Superior temporal gyrus (tissue), 1 donor: ENCODE measurements around the gene FSD2.

ENCODE experiments used
- DNase-seq: peaks from one replicate; pipeline ENCODE4 v3.0.0-alpha.2; 2016; ENCODE audit errors: extremely low spot score

Gene FSD2, protein sequence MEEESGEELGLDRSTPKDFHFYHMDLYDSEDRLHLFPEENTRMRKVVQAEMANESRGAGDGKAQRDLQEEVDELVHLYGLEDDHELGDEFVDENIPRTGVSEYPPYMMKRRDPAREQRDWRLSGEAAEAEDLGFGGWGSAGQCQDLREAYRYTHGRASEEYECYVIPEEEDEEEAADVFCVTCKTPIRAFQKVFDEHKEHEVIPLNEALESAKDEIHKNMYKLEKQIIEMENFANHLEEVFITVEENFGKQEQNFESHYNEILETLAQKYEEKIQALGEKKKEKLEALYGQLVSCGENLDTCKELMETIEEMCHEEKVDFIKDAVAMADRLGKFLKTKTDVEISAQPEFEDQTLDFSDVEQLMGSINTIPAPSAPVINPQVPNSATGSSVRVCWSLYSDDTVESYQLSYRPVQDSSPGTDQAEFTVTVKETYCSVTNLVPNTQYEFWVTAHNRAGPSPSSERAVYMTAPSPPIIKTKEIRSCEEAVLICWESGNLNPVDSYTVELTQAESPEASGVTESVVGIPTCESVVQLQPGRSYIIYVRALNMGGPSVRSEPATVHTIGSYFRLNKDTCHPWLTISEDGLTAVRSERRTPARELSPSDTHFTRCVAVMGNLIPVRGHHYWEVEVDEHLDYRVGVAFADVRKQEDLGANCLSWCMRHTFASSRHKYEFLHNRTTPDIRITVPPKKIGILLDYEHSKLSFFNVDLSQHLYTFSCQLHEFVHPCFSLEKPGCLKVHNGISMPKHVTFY

DNA sequence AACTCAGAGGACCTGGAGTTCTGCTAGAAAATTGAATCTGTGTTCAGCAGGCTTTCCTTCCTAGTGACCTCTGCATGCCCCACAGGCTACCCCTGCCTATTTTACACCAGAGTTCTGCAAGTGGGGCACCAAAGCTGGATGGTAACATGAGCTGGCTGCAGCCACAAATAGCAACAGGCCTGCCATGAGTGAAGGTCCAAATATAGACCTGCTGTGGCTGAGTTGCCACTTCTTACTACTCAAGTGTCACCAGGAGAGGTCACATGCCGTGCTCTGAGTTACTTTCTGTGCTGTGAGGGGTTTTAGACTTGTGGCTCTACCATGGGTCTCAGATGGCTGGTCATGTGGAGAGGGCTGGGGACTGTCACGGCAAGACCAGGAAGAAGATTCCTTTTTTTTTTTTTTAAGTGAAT lies at the start of gene FSD2:
Gene FSD2, minus strand, starts transcription at position 76 of the 413 bp plus-strand sequence. CDS start 18,679 bp downstream, outside the sequence.
- DNase-seq, result no peak

DNA sequence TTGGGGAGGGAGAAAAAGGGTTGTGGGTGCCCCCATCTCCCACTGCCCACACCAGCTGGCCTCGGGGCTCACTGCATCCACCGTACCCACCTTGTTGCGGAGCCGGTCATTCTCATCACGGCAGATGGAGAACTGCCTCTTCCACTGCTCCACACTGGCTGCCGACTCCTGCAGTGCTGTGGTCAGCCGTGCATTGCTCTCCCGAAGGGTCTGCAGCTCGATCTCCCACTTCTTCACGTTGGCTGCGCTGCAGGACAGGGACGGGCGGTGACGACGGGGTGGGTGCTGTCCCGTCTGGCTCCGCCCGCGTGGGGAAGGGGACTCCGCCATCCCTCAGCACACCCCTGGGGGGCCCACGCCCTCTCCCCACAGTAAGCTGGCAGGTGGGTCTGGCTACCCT lies 48.7 kb upstream of the FSD2 start:
- DNase-seq, result no peak

DNA sequence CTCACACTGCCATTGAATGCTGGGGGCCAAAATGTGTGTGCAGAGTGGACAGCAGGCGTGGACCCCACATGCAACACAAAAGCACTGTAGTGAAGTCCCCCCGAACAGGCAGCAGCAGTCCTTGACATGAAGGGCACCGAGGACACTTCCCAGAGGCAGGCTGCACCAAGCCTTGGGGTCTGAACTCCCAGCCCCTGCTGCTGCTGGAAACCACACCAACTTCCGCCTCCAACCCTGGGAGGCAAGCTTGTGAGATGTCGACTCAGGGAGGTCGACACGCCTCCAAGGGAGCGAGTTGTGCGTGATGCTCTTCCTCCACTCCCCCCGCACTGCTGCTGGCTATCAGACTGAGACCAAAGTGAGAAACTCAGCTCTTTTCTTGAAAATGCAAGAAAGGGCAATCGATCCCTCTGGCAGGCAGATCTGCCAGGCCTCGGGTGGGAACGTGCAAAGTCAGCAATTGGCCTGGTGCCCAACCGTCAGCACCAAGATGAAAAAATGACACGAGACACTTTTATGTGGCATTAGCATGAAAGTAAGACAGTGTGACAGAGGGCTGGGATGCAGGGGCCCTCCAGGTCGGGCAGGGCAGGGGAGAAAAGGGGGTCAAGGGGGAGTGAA lies 47.2 kb upstream of the FSD2 start:
- DNase-seq, result no peak

DNA sequence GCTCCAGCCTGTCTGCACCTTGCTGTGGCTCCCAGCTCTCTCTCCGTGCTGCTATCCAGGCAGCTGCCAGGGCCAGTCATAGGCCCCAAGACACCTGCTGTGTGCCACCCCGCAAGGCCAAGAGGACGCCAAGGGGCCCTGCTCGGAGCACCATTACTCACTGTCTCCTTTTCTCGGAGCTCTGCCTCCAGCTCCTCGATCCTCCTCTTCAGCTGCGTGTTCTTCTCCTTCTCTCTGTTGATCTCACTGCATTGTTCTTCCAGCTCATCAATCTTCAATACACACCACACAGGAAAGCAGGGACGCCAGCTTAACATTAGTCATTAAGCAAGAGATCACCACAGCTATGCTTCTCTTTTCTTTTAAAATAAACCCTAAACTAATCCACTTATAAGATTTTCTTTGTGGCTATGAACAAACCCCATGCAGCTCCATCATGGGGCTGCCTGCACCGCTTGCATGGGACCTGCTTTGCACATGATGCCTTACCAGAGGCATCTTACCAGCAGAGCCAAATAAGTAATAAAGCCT lies 46.2 kb upstream of the FSD2 start:
- no peak for DNase-seq

DNA sequence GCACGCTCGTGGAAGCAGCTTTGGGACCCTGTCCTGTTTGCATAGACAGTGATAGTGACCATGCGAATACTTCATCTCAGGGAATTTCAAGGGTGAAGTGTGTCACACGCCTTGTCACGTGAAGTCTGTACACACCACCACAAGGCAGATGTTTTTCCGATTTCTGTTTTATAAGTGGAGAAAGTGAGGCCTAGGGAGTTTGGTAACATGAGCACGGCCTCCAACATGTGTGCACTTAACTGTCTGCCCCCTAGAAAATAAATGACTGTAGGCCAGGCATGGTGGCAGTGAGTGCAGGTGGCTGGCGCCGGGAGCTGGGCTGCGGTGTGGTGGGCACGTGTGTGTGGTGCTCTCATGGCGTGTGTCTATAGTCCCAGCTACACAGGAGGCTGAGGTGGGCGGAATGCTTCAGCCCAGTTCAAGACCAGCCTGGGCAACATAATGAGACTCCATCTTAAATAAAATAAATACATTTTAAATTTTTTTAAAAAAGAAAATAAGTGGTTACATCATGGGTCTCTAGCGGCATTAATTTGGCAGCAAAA lies 45.5 kb upstream of the FSD2 start:
- DNase-seq, result no peak

DNA sequence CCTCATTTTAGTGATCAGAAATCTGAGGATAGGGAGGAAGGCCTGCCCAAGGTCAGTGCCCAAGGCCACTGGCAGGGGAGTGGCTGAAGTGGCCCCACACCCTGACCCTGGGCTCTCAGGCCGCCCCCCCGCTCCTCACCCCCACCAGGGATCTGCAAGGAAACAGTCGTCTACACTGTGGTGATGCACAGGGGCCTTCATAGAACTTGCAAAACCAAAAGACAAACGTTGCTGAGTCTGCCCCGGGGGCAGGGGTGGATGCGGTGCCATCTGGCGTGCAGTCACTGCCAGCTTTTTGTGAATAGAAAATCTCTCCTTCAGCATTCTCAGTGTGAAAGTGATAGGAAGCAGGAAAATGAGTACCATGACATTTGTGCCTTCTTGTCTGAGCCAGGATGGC lies 44.9 kb upstream of the FSD2 start:
- no peak for DNase-seq

DNA sequence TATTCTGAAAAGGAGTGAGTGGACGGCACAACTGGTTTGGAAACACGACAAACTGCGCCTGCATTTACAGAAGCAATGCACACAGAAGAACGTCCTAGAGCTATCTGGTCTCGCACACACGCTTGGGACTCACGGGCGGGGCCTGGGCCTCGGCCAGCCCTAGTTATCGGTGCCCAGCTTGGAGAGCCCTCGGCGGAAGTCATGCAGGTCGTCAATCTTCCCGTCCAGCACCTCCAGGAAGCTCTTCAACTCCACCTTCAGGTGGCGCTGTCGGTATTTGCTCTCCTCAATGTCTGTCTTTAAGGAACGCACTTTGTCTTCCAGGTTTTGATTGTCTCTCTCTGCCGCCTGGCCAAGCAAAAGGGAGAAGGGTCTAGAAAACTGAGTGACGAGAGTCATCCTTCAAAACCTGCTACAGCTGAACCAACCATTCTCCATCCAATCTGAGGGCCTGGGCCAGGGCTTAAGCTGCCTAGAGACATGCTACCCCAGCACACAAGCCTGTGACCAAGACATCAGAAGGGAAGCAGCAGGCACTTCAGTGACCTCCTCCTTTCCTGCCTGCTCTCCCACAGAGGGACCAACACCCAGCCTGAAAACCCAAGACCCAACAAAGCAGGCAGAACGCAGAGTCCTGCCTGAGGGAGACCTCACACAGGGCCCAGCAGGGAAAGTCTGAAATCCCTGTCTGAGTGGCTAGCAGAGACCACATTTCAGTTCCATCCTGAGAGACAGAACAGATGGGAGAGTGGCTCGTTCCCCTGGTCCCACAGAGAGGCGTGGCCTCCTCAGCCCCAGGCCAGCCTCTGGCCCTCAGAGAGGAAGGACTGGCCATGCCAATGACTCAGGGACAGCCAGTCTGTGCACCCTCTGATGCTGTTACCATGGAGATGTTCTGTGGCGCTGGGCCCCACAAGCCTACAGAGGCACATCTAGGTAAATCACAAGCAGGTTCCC lies 44.0 kb upstream of the FSD2 start:
- DNase-seq, result peak; percentile 55

DNA sequence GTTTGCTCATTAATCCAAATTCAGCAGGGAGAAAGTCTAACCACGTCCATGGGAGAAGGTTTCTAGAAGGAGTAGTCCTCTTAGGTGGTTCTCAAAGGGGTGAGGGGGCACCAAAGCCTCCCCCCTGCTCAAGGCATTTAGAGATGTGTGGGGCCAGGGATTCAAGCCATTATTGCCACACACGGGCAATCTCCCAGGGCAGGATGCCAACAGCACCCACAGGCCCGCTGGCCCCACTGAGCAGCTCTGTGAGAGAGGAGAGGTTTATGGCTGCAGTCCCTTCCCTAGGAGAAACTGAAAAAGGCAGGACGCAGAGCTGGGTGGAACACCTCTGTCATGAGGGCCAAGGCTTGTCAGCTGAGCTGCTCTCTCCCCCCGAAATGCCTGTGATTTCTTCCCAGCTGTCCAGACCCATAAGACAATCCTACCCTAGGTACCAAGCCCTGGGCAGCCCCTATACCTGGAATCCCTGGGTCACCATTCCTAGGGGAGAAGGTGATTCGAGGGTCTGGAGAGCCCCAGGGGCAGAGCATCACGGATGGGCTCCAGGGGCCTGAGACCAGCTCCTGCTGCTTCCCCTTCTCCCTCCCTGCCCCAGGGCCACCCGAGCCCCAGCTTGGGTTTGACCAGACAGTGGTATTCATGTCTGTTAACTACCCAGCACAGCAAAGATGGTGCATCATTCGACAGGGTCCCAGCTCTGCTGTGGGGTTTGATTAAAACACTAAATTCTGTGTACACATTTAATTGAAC lies 42.5 kb upstream of the FSD2 start:
- DNase-seq, result no peak

DNA sequence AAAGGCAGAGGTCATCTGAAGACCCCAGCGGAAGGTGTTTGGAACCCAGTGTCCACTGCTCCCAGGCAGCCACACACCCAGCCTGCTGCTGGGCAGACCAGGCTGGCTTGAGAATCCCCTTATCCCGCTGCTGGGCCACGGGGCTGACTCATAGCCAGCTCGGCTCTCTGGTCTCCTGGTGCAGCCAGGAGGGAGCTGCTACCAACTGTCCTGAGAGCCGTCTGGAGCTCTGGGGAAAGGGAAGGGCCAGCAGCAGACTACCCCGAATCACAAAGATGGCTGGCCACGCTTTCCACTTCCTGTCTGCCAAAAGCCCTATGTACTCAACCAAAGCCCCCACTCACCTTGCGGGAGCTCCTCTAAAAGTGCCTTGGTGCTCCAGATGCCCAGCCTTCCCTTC lies 41.8 kb upstream of the FSD2 start:
- DNase-seq, result no peak

DNA sequence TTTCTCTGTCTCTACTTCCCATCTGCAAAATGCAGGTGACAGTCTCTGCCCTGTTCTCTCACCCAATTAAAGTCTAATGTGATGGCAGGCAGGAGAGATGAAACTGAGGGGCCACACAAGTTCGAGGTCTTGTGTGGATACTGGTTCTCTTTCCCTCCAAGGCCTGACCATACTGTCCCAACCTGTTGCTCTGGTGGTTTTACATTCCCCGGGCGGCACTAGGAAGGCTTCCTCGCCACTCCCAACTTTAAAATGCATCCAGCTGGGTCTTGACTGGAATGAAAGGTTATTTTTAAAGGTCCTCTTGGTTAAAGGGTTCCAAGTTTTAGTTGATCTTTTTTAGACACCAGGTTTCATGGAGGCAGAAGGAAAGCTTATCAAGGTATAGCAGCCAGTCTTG lies 40.8 kb upstream of the FSD2 start:
- no peak for DNase-seq

DNA sequence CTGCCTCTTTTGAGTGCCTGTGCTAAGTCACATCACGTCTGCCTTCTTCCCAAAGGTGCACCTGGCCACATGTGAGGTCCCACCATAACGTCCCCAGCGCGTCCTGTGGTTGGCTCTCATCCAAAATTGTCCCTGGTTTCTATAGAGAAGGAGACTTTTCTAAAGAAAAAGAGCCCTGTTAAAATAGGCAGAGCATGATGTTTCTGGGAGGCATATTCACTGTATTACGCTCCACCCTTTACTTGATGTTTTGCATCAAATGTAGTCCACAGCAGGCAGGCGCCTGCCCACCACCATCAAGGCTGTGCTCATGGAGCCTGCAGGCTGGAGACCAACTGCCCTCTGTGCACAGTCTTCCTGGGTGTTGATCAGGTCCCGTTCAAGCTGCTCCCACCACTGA lies 39.8 kb upstream of the FSD2 start:
- no peak for DNase-seq

DNA sequence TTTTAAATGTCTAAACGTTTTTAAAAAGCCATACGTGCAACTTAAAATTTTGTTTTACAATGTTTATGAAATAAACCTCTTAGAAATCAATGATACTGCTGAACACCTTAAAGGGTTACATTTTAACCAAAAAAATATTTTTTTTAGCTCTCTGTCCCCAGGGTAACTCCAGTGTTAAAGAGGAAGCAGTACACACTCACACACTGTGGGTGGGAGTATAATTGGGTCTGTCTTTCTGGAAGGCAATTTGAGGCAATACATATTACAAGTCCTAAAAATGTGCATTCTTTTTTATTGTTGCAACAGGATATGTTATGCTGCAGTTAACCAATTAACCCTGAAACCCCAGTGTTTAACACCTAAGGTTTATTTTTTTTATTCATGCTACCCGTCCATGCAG lies 37.7 kb upstream of the FSD2 start:
- DNase-seq, result no peak

DNA sequence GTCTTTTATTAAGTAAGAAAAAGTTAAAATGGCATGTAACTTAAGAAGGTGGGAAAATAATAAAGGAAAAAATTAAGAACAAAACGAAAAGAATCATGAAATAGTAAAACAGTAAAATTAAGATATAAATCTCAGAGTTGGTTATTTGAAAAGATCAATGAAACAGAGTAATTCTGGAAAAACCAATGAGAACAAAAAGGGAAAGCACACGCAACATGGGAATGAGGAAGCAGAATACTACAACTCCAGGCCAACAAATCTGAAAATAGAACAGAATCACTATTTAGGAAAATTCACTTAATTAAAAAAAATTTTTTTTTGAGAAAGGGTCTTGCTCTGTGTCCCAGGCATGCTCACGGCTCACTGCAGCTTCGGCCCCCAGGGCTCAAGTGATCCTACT lies 34.3 kb upstream of the FSD2 start:
- DNase-seq, result no peak

DNA sequence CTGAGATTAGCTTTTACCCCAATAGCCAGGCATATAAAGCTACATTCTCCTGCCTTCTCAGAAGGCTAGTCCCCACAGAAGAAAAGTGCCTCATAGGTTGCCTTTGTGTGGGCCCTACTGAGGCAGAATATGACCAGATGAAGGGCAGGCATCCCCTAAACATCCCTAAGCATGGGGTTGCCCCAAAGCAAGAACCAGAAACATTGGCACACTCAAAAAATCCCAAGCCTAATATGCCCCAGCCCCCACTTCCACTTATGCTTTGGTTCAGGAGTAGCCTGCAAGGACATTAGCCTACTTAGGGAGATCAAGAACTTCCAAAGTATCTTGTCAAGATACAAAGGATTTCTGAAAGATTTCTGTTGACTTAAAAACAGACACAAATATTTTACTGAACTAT lies 33.3 kb upstream of the FSD2 start:
- DNase-seq, result no peak

DNA sequence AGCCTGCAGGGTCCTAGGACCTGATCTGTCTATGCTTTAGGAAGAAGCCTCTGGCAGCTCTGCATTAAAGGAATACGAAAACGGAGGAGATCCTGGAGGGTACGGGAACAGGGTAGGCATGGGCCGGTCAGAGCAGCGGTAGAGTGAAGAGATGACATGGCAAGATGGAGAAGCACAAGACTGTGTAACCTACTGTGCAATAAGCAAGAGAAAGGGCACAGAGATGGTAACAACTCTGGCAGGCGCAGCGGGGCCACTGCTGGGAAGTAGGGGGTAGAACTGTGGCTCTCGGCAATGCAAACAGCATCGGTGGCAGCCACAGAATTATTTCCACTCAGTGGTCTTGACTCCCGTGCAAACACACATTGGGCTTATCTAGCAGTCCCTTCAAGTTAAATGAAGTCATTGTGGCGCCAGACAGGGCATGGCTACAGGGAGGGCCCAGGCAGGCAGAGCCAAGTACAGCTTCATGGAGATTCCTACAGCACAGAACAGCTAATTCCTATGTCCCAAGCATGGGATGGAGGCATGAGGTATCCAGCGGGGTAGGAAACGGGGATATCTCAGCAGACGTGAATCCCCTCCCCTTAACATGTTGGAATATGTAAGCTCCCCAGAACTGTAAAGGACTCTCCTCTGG lies 32.3 kb upstream of the FSD2 start:
- no peak for DNase-seq

DNA sequence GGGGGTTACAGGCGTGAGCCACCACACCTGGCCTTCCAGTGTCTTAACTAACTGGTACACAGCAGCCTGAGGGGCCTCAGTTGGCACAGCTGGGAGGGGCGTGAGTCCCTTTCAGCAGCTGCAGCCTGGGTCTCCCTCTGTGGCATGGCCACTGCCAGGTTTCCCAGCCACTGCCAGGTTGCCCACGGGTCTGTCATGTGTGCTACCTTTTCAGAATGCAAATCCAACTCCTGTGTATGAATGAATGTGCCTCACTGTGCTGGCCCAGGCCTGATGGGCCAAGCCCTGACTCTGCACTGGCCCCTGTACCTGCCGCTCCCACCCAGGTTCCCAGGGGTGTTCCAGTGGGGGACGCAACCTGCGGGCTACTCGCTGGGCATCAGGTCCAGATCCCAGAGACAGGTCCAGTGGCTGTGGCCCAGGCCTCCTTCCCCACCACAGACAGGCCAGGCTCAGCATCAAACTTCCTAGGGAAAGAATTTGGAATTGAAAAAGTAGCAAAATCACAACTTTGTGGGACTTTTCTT lies 29.6 kb upstream of the FSD2 start:
- DNase-seq, result no peak

DNA sequence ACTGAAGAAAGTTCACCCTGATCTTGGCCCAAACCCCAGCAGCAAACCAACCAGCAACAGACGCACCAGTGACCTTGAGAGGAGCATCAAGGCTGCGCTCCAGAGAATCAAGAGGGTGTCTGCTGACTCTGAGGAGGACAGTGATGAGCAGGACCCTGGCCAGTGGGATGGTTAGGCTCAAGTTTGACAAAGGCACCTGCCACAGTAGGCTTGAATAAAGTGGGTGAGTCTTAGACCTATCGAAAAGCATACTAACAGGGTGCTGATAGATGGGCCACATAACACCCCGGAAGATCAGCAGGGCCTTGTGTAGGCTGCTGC lies 27.5 kb upstream of the FSD2 start:
- DNase-seq, result no peak

DNA sequence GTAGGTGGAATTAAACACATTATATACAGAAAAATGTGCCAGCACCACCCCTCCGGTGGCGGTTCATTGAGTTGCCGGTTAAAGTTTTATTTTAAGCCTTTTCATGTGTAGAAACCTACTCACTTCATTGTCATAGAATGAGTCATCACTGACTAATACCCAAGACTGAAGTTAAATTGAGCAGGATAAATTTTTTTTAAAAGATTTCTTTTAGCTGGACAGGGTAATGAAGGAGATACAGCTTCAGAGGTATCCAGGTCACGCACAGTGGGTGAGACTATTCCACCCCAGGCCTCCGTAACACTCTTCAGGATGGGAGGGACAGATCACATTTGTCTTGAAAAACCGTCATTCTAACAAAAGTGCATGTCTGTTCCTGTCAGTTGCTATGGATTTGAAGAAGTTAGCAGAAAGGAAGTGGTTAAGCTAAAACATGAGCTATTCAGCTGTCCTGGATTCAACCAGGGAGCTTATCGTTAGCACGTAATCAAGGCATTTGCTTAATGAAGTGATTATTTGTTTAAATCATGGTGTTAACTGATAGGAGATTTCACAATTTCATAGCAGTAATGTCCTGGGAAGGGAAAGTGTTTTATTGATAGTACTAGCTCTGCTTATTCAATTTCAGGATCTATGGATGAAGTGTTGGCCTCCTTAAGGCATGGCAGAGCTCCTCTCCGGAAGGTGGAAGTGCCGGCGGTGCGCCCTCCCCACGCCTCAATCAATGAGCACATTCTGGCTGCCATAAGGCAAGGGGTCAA lies 26.9 kb upstream of the FSD2 start:
- DNase-seq, result no peak
